Measurements from ENCODE around the gene TAS2R10. TPM values are rescaled to one million over a fixed set of nuclear protein-coding genes. Genes with fewer than 3 reads are reported as not detected.
"Not testable (repeated sequence)": the region's sequence is repeated elsewhere in the genome, so short reads cannot be mapped to it uniquely, and the experiment has no call there.

TAS2R10 gene
- polyA plus RNA-seq, 3 donors: 1.6 to 3.6 (median 3.1) TPM

DNA sequence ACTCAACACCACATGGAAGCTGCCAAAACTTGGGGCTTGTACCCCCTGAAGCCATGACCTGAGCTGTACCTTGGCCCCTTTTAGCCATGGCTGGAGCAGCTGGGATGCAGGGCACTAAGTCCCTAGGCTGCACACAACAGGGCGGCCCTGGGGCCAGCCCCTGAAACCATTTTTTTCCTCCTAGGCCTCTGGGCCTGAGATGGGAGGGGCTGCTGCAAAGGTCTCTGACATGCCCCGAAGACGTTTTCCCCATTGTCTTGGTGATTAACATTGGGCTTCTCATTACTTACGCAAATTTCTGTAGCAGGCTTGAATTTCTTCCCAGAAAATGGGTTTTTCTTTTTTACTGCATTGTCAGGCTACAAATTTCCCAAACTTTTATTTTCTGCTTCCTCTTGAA, 34.4 kb downstream of the TAS2R10 start:
- DNase-seq: not testable (repeated sequence)

DNA sequence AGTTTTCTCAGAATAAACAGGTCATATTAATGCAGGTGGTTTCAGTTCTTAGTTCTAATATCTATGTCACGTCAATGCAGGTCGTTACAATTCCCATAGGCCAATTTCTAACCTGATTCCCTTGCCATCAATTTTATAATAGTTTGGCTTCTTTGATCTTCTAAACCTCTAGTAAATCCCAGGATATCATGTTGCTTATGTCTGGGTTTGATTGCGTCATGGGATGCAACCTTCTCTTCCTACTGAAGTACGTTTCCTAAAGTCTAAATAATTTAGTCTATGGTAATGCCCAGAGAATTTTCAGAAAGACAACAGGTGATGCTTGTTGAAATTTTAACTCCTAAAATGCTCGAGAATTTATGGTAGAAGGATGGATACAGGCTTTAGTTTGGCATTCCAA, 42.9 kb downstream of the TAS2R10 start:
- no peak for DNase-seq

DNA sequence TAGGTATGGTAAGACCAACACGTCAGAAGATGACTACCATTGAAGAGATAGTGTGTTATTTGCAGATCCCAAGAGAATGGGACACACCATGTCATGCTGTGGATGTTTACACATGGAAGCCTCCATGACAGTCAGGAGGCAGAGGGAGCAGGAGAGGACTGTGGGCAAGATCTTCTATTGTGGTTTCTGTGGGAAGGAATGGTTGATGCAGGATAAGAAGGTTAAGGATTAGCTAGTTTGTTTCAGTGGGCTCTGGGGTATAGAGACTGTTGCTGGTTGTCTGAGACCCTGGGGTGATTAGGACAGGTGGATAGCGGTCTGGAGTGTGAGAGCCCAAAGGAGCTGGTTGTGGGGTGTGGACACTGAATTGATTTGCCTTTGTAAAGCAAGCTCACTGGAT, 47.1 kb downstream of the TAS2R10 start:
- no peak for DNase-seq

Other genes starting within 250 kb of the TAS2R10 start
- 10 to 100 TPM; 36.4 to 43.2 (median 41.1) TPM for gene MAGOHB, start 212.7 kb downstream of the TAS2R10 start, polyA plus RNA-seq (ENCODE audit: insufficient read length in 3 of 3)
- 1 to 10 TPM in 2 of 3 donors, under 1 TPM in 1; 0.67 to 1.8 (median 1.1) TPM for gene STYK1, start 152.3 kb downstream of the TAS2R10 start, polyA plus RNA-seq (ENCODE audit: insufficient read length in 3 of 3)
- 100 to 1,000 TPM; 224 to 279 (median 226) TPM for gene YBX3, start 103.0 kb downstream of the TAS2R10 start, polyA plus RNA-seq (ENCODE audit: insufficient read length in 3 of 3)
- not detected for gene TAS2R7, start 23.7 kb downstream of the TAS2R10 start, polyA plus RNA-seq (ENCODE audit: insufficient read length in 3 of 3)
- gene TAS2R8, start 19.1 kb downstream of the TAS2R10 start, polyA plus RNA-seq (ENCODE audit: insufficient read length in 3 of 3): not detected
- not detected for gene TAS2R9, start 16.2 kb downstream of the TAS2R10 start, polyA plus RNA-seq (ENCODE audit: insufficient read length in 3 of 3)
- 10 to 100 TPM in 2 of 3 donors, 1 to 10 TPM in 1; 5.9 to 11.3 (median 11.3) TPM for gene PRR4, start 23.1 kb upstream of the TAS2R10 start, polyA plus RNA-seq (ENCODE audit: insufficient read length in 3 of 3)
- 10 to 100 TPM; 12.7 to 16.6 (median 15.1) TPM for gene PRH1, start 57.9 kb upstream of the TAS2R10 start, polyA plus RNA-seq (ENCODE audit: insufficient read length in 3 of 3)
- gene TAS2R13, start 83.2 kb upstream of the TAS2R10 start, polyA plus RNA-seq (ENCODE audit: insufficient read length in 3 of 3): under 1 TPM; 0.10 to 0.25 (median 0.13) TPM
- under 1 TPM; 0.37 to 0.43 (median 0.40) TPM for gene PRH2, start 102.9 kb upstream of the TAS2R10 start, polyA plus RNA-seq (ENCODE audit: insufficient read length in 3 of 3)
- 1 to 10 TPM; 2.6 to 5.3 (median 5.1) TPM for gene TAS2R14, start 112.9 kb upstream of the TAS2R10 start, polyA plus RNA-seq (ENCODE audit: insufficient read length in 3 of 3)
- under 1 TPM; 0.09 to 0.24 (median 0.18) TPM for gene TAS2R50, start 160.6 kb upstream of the TAS2R10 start, polyA plus RNA-seq (ENCODE audit: insufficient read length in 3 of 3)
- gene TAS2R20, start 171.9 kb upstream of the TAS2R10 start, polyA plus RNA-seq (ENCODE audit: insufficient read length in 3 of 3): 1 to 10 TPM in 2 of 3 donors, under 1 TPM in 1; 0.85 to 2.8 (median 2.5) TPM
- gene TAS2R19, start 196.3 kb upstream of the TAS2R10 start, polyA plus RNA-seq (ENCODE audit: insufficient read length in 3 of 3): 1 to 10 TPM; 1.4 to 1.6 (median 1.5) TPM
- gene TAS2R31, start 205.0 kb upstream of the TAS2R10 start, polyA plus RNA-seq (ENCODE audit: insufficient read length in 3 of 3): 1 to 10 TPM in 2 of 3 donors, under 1 TPM in 1; 0.88 to 2.0 (median 2.0) TPM
- gene TAS2R46, start 235.9 kb upstream of the TAS2R10 start, polyA plus RNA-seq (ENCODE audit: insufficient read length in 3 of 3): under 1 TPM in 2 of 3 donors, not detected in 1; 0.14 to 0.19 TPM

All from renal pelvis (tissue), 4 donors.